Activated CD4-positive, alpha-beta memory T cell treated with anti-CD3 and anti-CD28 coated beads, Interleukin-2, amount 10 ng/mL, durations not matched to agents 7 days and 5 days (primary cell): ENCODE results near the gene CHCHD6. TPM values are rescaled to one million over a fixed set of nuclear protein-coding genes. Genes with fewer than 3 reads are reported as not detected.

ENCODE experiments used
- CTCF ChIA-PET: fragments of 350-600 bp; sonication (Branson Sonifier 250); formaldehyde crosslinking; loops from one replicate; lab custom pipeline; 2021; ENCODE audit warnings: antibody characterized with exemption, inconsistent platforms; lab: Charles Lee
- POLR2A ChIA-PET: fragments of 350-600 bp; sonication (Branson Sonifier 250); formaldehyde crosslinking; loops from one replicate; lab custom pipeline; 2021; ENCODE audit warnings: antibody characterized with exemption; lab: Charles Lee
- DNase-seq: peaks from one replicate; pipeline ENCODE4 v3.0.0-alpha.2; 2020
- H3K27ac Mint-ChIP-seq: one replicate; pipeline ENCODE4 v1.8.0; 2021; ENCODE audit warnings: mild to moderate bottlenecking, mixed read lengths
- H3K27me3 Mint-ChIP-seq: one replicate; pipeline ENCODE4 v1.8.0; 2021; ENCODE audit warnings: mixed read lengths
- H3K36me3 Mint-ChIP-seq: one replicate; pipeline ENCODE4 v1.8.0; 2021; ENCODE audit warnings: low read depth, mixed read lengths
- H3K4me1 Mint-ChIP-seq: one replicate; pipeline ENCODE4 v1.8.0; 2021; ENCODE audit warnings: mixed read lengths
- H3K4me3 Mint-ChIP-seq: one replicate; pipeline ENCODE4 v1.8.0; 2021; ENCODE audit warnings: mild to moderate bottlenecking, mixed read lengths
- H3K9me3 Mint-ChIP-seq: one replicate; pipeline ENCODE4 v1.8.0; 2021; ENCODE audit warnings: mixed read lengths
- total RNA-seq, 2 experiments: library from RNA; stranded (reverse); gene quantifications; one replicate each; pipeline ENCODE4 v1.2.3, GENCODE V29; 2021

CHCHD6 gene
- total RNA-seq, 2 experiments from 2014 or later, result 4.0 to 4.1 TPM

- no peak for DNase-seq
- Mint-ChIP-seq H3K9me3 (no peaks in the 10 kb centered on the region), H3K27me3 (no peaks in the 10 kb centered on the region), H3K4me1 (peaks cover 2% of the 10 kb centered on the region), H3K27ac (no peak overlapping the region), H3K36me3 (no peaks in the 10 kb centered on the region), H3K4me3 (no peak overlapping the region)
- CTCF ChIA-PET, result no interaction called here
- POLR2A ChIA-PET, result no interaction called here
Measured at GRCh38 chr3:126664591-126665214, 39.3 kb upstream of the CHCHD6 start.

GRCh38 chr3:126665221-126665936 is 38.7 kb upstream of the CHCHD6 start:
- Mint-ChIP-seq H3K36me3 (no peaks in the 10 kb centered on the region), H3K4me1 (peaks cover 2% of the 10 kb centered on the region), H3K27me3 (no peaks in the 10 kb centered on the region), H3K27ac (no peak overlapping the region), H3K4me3 (no peak overlapping the region), H3K9me3 (no peaks in the 10 kb centered on the region)
- ChIA-PET CTCF (no interaction called here), POLR2A (no interaction called here)
- DNase-seq, result no peak

DNA sequence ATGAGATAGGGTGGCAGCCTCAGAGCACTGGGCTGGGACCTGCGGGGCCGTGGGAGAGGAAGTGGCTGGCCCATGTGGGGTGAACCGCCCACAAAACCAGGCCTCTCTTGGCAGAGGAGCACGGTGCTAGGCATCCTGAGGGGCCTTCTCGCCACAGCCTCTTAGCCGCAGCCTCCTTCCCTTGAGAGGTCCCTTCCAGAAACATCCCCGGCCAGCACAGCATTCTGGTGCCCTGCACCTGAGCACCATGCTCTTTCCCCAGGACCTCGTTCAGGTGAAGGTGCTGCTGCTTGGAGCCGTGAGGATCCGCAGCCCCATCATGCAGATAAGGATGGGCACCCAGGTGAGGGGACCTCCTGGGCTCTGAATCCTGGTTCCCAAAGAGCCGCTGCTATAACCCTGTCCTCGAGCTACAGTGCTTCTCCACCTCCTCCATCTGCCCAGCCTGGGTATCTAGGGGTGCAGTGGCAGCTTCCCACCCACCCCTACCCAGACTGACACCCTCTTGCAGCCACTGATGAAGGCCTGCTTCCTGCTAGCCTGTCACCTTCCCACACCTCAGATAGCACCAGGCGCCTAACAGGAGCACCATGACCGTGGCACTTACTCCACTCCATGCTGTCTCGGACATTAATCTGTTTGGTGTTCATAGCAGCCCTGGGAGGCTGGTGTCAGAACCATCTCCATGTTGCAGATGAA is 37.9 kb upstream of the CHCHD6 start:
- Mint-ChIP-seq H3K4me3 (no peak overlapping the region), H3K4me1 (peaks cover 2% of the 10 kb centered on the region), H3K9me3 (no peaks in the 10 kb centered on the region), H3K27me3 (no peaks in the 10 kb centered on the region), H3K27ac (no peak overlapping the region), H3K36me3 (no peaks in the 10 kb centered on the region)
- CTCF ChIA-PET, result no interaction called here
- DNase-seq, result no peak
- POLR2A ChIA-PET, result no interaction called here

GRCh38 chr3:126666658-126667528 is 37.1 kb upstream of the CHCHD6 start:
- POLR2A ChIA-PET, result no interaction called here
- DNase-seq, result no peak
- no peaks in the 10 kb centered on the region for H3K27me3 Mint-ChIP-seq
- peaks cover 5% of the 10 kb centered on the region for H3K4me1 Mint-ChIP-seq
- CTCF ChIA-PET, result no interaction called here
- no peaks in the 10 kb centered on the region for H3K36me3 Mint-ChIP-seq
- no peak overlapping the region for H3K4me3 Mint-ChIP-seq
- peaks cover 4% of the 10 kb centered on the region for H3K9me3 Mint-ChIP-seq
- no peak overlapping the region for H3K27ac Mint-ChIP-seq

DNA sequence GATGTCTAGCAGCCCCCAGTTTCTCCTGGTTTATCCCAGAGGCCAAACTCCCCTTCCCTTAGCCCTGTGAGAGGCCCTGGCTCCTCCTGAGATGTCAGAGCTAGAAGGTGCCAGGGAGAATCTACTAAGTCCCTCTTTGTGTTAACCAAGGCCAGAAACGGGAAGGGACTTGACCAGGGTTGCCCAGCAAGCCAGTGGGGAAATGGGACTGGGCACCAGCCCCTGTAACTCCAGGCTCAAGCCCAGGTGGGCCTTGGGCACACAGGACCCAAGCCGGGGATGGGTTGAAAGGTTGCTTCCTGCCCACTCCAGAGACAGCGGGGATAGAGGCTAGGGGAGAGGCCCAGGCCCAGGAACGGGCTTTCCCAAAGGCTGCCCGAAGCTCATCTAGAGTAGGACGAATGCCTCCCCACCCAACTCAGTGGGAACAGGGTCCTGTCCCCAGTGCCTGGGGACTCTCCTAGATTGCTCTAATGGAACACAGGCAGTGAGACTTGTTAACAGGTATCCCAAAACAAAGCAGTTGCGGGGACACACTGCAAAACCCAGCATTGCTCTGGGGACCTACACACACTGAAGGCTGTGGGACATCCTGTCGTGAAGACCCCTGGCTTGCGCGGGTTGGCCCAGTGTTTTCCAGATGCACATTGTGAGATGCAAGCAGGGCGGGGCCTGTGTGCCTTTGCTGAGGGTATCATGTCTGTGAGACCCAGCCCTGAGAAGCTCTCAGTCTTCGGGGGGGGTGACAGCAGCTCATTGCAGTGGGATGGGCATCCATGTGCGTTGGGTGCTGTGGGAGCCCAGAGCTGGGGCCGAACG is 36.2 kb upstream of the CHCHD6 start:
- DNase-seq, result no peak
- H3K4me1 Mint-ChIP-seq, result peaks cover 5% of the 10 kb centered on the region
- H3K9me3 Mint-ChIP-seq, result peaks cover 4% of the 10 kb centered on the region
- ChIA-PET CTCF (no interaction called here), POLR2A (no interaction called here)
- no peak overlapping the region for H3K27ac Mint-ChIP-seq
- no peaks in the 10 kb centered on the region for H3K27me3 Mint-ChIP-seq
- H3K4me3 Mint-ChIP-seq, result no peak overlapping the region
- H3K36me3 Mint-ChIP-seq, result no peaks in the 10 kb centered on the region

DNA sequence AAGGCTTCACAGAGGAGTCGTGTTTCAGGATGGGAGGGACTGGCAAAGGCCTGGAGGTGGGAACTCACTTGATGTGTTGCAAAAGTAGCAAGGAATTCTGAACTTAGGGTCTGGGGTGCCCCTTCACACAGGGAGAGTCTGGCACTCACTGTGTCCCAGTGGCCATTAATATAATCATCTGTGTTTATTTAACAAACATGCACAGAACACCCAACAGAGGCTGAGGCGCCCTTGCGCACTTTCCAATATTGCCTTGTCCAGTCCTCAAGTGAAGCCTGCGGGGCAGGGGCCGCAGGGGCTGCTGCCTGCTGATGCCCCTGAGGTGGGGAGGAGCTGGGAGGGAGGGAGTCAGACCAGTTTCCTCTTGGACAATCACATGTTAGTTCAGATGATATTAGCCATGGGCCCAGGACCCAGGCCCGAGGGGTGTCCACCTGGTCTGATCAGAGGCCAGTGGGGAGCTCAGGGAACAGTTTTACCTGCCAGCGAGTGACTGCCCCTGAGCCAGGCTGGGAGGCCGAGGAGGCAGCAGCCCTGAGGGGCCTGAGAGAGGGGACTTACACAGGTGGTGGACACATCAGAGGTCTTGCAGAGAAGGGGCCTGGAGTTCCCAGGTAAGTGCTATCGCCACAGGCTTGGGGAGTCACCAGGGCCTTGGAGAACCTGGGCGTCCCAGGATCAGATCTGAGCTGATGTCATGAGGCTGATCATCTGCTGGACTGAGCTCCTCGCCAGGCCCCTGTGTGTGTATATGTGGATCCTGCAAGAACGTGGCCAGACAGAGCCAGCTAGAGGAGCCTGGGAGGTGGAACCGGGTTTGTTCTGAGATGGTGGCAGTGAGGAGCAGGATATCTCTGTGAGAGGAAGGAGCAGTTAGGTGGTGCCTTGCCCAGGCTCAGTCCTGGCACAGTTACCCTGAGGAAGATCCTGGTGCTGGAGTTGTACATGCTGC is 35.3 kb upstream of the CHCHD6 start:
- no peak for DNase-seq
- CTCF ChIA-PET, result no interaction called here
- Mint-ChIP-seq H3K4me1 (peaks cover 5% of the 10 kb centered on the region), H3K4me3 (no peak overlapping the region), H3K27ac (no peak overlapping the region), H3K36me3 (no peaks in the 10 kb centered on the region), H3K9me3 (peaks cover 4% of the 10 kb centered on the region), H3K27me3 (no peaks in the 10 kb centered on the region)
- POLR2A ChIA-PET, result no interaction called here

DNA sequence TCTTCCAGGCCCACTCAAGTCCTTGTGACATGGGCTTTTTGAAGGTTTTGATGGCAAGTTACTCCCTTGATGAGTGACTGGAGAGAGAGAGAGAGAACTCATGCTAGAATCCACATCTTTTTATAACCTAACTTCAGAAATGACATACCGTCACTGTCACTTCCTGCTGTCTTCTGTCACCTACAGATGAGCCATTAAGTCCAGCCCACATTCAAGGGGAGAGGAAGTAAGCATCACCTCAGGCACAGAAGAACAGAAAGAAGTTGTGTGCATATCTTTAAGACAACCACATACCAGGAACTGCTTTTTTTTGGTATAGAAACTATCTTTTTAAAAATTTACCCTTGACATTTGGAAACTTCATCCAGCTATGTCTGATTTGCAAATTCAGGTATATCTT is 32.5 kb upstream of the CHCHD6 start:
- DNase-seq, result no peak
- H3K27ac Mint-ChIP-seq, result no peak overlapping the region
- H3K4me3 Mint-ChIP-seq, result no peak overlapping the region
- H3K4me1 Mint-ChIP-seq, result peaks cover 3% of the 10 kb centered on the region
- POLR2A ChIA-PET, result no interaction called here
- H3K9me3 Mint-ChIP-seq, result peaks cover 7% of the 10 kb centered on the region
- CTCF ChIA-PET, result no interaction called here
- H3K27me3 Mint-ChIP-seq, result peaks cover 6% of the 10 kb centered on the region
- no peaks in the 10 kb centered on the region for H3K36me3 Mint-ChIP-seq

GRCh38 chr3:126672340-126672739 is 31.7 kb upstream of the CHCHD6 start:
- H3K9me3 Mint-ChIP-seq, result peaks cover 7% of the 10 kb centered on the region
- peaks cover 3% of the 10 kb centered on the region for H3K4me1 Mint-ChIP-seq
- no peak for DNase-seq
- H3K4me3 Mint-ChIP-seq, result no peak overlapping the region
- H3K36me3 Mint-ChIP-seq, result no peaks in the 10 kb centered on the region
- CTCF ChIA-PET, result no interaction called here
- POLR2A ChIA-PET, result no interaction called here
- no peak overlapping the region for H3K27ac Mint-ChIP-seq
- peaks cover 12% of the 10 kb centered on the region for H3K27me3 Mint-ChIP-seq

GRCh38 chr3:126672741-126673140 is 31.3 kb upstream of the CHCHD6 start:
- ChIA-PET POLR2A (no interaction called here), CTCF (no interaction called here)
- Mint-ChIP-seq H3K36me3 (no peaks in the 10 kb centered on the region), H3K27ac (no peak overlapping the region), H3K4me1 (peaks cover 3% of the 10 kb centered on the region), H3K4me3 (no peak overlapping the region), H3K27me3 (peaks cover 16% of the 10 kb centered on the region), H3K9me3 (peaks cover 7% of the 10 kb centered on the region)
- no peak for DNase-seq

- Mint-ChIP-seq H3K4me3 (no peak overlapping the region), H3K36me3 (no peaks in the 10 kb centered on the region), H3K9me3 (peaks cover 3% of the 10 kb centered on the region), H3K27me3 (peaks cover 21% of the 10 kb centered on the region), H3K4me1 (peaks cover 3% of the 10 kb centered on the region), H3K27ac (no peak overlapping the region)
- DNase-seq, result no peak
- ChIA-PET POLR2A (no interaction called here), CTCF (no interaction called here)
Measured at GRCh38 chr3:126676919-126677705, 26.9 kb upstream of the CHCHD6 start.

DNA sequence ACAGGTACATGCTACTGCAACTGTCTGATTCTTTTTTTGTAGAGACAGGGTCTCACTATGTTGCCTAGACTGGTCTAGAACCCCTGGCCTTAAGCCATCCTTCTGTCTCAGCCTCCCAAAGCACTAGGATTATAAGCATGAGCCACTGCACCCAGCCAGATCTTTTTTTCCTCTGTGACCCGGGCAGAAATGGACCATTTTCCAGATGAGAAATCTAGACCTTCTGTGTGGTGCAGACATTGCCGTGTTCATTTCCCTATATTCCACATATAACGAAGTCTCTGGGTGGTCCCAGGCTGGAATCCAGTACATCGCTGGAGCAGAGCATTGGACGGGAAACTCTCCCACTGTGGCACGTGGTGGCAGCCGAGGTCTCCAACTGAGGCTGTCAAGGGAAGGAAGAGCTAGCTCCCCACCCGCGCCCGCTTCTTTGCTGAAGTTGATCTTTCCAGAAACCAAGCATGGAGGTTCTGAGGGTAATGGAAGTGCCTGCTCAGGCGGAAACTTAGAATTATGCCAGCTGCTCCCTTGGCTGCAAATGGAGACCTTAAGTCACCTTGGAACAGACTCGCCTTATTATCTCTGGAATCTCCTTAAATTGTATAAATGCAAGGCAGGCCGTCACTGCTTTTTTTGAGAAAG is 26.1 kb upstream of the CHCHD6 start:
- CTCF ChIA-PET, result interaction anchor here (0.5 to 2.4 kb wide), 3 partner anchors 19 to 304 kb away, joined by 3 to 15 read pairs (median 3); partner anchors contain the start of gene PLXNA1

More for the DNA sequence above, 26.1 kb upstream of the CHCHD6 start:
- H3K4me3 Mint-ChIP-seq, result no peak overlapping the region
- DNase-seq, result no peak
- no peak overlapping the region for H3K27ac Mint-ChIP-seq
- no peaks in the 10 kb centered on the region for H3K36me3 Mint-ChIP-seq
- peaks cover 21% of the 10 kb centered on the region for H3K27me3 Mint-ChIP-seq
- peaks cover 3% of the 10 kb centered on the region for H3K9me3 Mint-ChIP-seq
- POLR2A ChIA-PET, result no interaction called here
- peaks cover 3% of the 10 kb centered on the region for H3K4me1 Mint-ChIP-seq
